Neural cell (in vitro differentiated cells): ENCODE data around the gene CRLF2.
"Not testable (repeated sequence)": the region's sequence is repeated elsewhere in the genome, so short reads cannot be mapped to it uniquely, and the experiment has no call there.

Experiments
- CTCF ChIP-seq: fragments of 450-650 bp; IDR thresholded peaks from 2 replicates; pipeline ENCODE4 v1.5.1; 2014; ENCODE audit warnings: antibody characterized with exemption, mild to moderate bottlenecking, moderate library complexity; ENCODE audit not compliant: poor library complexity, severe bottlenecking
- EZH2 ChIP-seq: fragments of 200-600, 300-800 bp; shearing (Covaris generic), sonication (generic); IDR thresholded peaks from 2 replicates; pipeline ENCODE4 v1.6.1; 2014; ENCODE audit warnings: antibody characterized with exemption, low read length, borderline replicate concordance, mild to moderate bottlenecking; ENCODE audit not compliant: insufficient read depth, poor library complexity, severe bottlenecking
- POLR2AphosphoS5 ChIP-seq: IDR thresholded peaks from 2 replicates; pipeline ENCODE4 v1.6.1; 2012
- RAD21 ChIP-seq: fragments of 450-650 bp; conservative IDR thresholded peaks from 2 replicates; pipeline ENCODE4 v1.6.1; 2014; ENCODE audit warnings: antibody characterized with exemption, mild to moderate bottlenecking, moderate library complexity
- REST ChIP-seq: IDR thresholded peaks from 2 replicates; pipeline ENCODE4 v1.6.1; 2012; ENCODE audit warnings: borderline replicate concordance
- TAF1 ChIP-seq: IDR thresholded peaks from 2 replicates; pipeline ENCODE4 v1.6.1; 2012; ENCODE audit warnings: low read depth

GRCh38 chrX:1156681-1157455 is 55.6 kb downstream of the CRLF2 start:
- TF ChIP-seq CTCF, POLR2AphosphoS5, RAD21, EZH2, REST, TAF1: not testable (repeated sequence)
